ENCODE results near the gene ADAMTS3.

GRCh38 chr4:72341432-72341820 lies 227.6 kb downstream of the ADAMTS3 start:
- TF ChIP-seq POLR2A (IDR thresholded peaks at IDR 0.05; ENCODE audit: low read length) (no peak), GATA1 (IDR thresholded peaks at IDR 0.05; ENCODE audit: low read depth, low read length) (no peak)

Data from erythroblast (primary cell).